Right atrium auricular region (tissue), 2 donors: ENCODE measurements around the gene PDGFC. TPM values are rescaled to one million over a fixed set of nuclear protein-coding genes. Genes with fewer than 3 reads are reported as not detected.

Experiments used
- DNase-seq: peaks from one replicate; pipeline ENCODE4 v3.0.0-alpha.2; 2019; ENCODE audit warnings: low spot score
- H3K27ac ChIP-seq, 2 donors: fragments of 200-600 bp; sonication (generic); 1 replicate in 1 of 2; 2 replicates in 1 of 2; pipeline ENCODE4 v1.5.1; 2016 to 2019
- H3K27me3 ChIP-seq, 2 donors: fragments of 200-600 bp; sonication (generic); one replicate each; pipeline versions ENCODE4 v1.5.1 to v1.6.0; 2017 to 2019
- H3K36me3 ChIP-seq: fragments of 200-600 bp; sonication (generic); one replicate; pipeline ENCODE4 v1.5.1; 2016
- H3K4me1 ChIP-seq, 2 donors: fragments of 200-600 bp; sonication (generic); one replicate each; pipeline versions ENCODE4 v1.5.1 to v1.6.0; 2017 to 2019
- H3K4me3 ChIP-seq, 2 donors: fragments of 200-600 bp; sonication (generic); 1 replicate in 1 of 2; 2 replicates in 1 of 2; pipeline ENCODE4 v1.5.1; 2017 to 2019; ENCODE audit warnings: mild to moderate bottlenecking in 1 of 2, moderate library complexity in 1 of 2
- H3K9me3 ChIP-seq, 2 donors: fragments of 200-600 bp; sonication (generic); one replicate each; pipeline ENCODE4 v1.5.1; 2019
- total RNA-seq, 2 donors: library from RNA; depleted of rRNA; stranded (reverse); fragments of >200 nt; gene quantifications; one replicate each; pipeline ENCODE4 v1.1.0, GENCODE V29; 2016
- TF ChIP-seq, protein P1 (sequence below), 2 donors: fragments of 200-600 bp; sonication (generic); IDR thresholded peaks; one replicate each; pipeline ENCODE4 v1.5.1; 2019; ENCODE audit warnings: antibody characterized with exemption in 2 of 2

PDGFC gene
- total RNA-seq, 2 donors from 2014 or later, result 17.0 to 17.1 TPM

GRCh38 chr4:156888762-156889161 is 82.8 kb downstream of the PDGFC start:
- no peak overlapping the region for H3K4me3 ChIP-seq
- no peaks in the 10 kb centered on the region for H3K36me3 ChIP-seq
- TF ChIP-seq, protein P1, sequence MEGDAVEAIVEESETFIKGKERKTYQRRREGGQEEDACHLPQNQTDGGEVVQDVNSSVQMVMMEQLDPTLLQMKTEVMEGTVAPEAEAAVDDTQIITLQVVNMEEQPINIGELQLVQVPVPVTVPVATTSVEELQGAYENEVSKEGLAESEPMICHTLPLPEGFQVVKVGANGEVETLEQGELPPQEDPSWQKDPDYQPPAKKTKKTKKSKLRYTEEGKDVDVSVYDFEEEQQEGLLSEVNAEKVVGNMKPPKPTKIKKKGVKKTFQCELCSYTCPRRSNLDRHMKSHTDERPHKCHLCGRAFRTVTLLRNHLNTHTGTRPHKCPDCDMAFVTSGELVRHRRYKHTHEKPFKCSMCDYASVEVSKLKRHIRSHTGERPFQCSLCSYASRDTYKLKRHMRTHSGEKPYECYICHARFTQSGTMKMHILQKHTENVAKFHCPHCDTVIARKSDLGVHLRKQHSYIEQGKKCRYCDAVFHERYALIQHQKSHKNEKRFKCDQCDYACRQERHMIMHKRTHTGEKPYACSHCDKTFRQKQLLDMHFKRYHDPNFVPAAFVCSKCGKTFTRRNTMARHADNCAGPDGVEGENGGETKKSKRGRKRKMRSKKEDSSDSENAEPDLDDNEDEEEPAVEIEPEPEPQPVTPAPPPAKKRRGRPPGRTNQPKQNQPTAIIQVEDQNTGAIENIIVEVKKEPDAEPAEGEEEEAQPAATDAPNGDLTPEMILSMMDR (IDR thresholded peaks at IDR 0.05), result no peak
- no peaks in the 10 kb centered on the region for H3K9me3 ChIP-seq
- no peak overlapping the region for H3K27ac ChIP-seq
- H3K4me1 ChIP-seq, result no peaks in the 10 kb centered on the region
- H3K27me3 ChIP-seq, result no peaks in the 10 kb centered on the region
- no peak for DNase-seq

- no peaks in the 10 kb centered on the region for H3K36me3 ChIP-seq
- TF ChIP-seq, protein P1 (IDR thresholded peaks at IDR 0.05), result no peak
- no peaks in the 10 kb centered on the region for H3K27me3 ChIP-seq
- DNase-seq, result no peak
- no peak overlapping the region for H3K27ac ChIP-seq
- H3K9me3 ChIP-seq, result no peaks in the 10 kb centered on the region
- H3K4me1 ChIP-seq, result no peaks in the 10 kb centered on the region
- H3K4me3 ChIP-seq, result no peak overlapping the region
Measured at GRCh38 chr4:156886481-156886880, 85.1 kb downstream of the PDGFC start.

- DNase-seq, result no peak
- Histone ChIP-seq H3K36me3 (no peaks in the 10 kb centered on the region), H3K4me1 (no peaks in the 10 kb centered on the region), H3K9me3 (no peaks in the 10 kb centered on the region), H3K27me3 (no peaks in the 10 kb centered on the region), H3K27ac (no peak overlapping the region), H3K4me3 (no peak overlapping the region)
- TF ChIP-seq, protein P1 (IDR thresholded peaks at IDR 0.05), result no peak
Measured at GRCh38 chr4:156885374-156885773, 86.2 kb downstream of the PDGFC start.

DNA sequence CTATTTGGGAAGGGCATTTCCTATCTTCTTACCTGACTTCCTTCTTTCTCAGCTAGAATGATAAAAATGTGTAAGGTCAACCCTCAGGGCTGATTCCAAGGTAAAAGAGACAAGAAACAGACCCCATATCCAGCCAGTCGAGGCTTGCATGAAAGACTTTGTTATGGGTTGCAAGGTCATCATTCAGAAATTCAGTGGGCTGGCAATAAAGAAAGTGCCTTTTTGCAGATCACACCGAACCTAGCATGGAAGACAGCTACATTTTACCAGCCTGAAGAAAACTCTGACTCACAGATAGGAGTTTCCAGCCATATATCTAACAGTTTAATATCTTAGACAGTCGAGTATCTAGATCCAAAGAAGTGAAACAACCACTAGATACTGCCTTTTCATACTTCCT is 87.4 kb downstream of the PDGFC start:
- no peaks in the 10 kb centered on the region for H3K27me3 ChIP-seq

DNA sequence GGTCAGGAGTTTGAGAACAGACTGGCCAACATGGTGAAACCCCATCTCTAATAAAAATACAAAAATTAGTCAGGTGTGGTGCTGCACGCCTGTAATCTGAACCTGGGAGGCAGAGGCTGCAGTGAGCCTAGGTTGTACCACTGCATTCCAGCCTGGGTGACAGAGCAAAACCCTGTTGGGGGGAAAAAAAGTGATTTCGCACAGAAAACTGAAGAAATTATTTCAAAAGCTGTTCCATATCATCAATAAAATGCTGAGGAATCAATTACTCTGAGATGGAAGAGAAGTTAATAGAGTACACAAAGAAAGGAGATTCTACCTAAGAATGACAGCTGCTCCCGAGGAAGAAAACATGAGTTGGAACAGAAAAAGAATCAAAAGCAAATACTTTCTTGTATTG is 95.9 kb downstream of the PDGFC start:
- Histone ChIP-seq H3K36me3 (no peaks in the 10 kb centered on the region), H3K27ac (no peak overlapping the region), H3K9me3 (no peaks in the 10 kb centered on the region), H3K27me3 (no peaks in the 10 kb centered on the region), H3K4me3 (no peak overlapping the region), H3K4me1 (no peaks in the 10 kb centered on the region)
- no peak for DNase-seq
- TF ChIP-seq, protein P1 (IDR thresholded peaks at IDR 0.05), result no peak

More for the DNA sequence above, 87.4 kb downstream of the PDGFC start:
- no peaks in the 10 kb centered on the region for H3K4me1 ChIP-seq
- no peak overlapping the region for H3K4me3 ChIP-seq
- no peaks in the 10 kb centered on the region for H3K9me3 ChIP-seq
- H3K27ac ChIP-seq, result no peak overlapping the region
- TF ChIP-seq, protein P1 (IDR thresholded peaks at IDR 0.05), result no peak
- no peak for DNase-seq
- no peaks in the 10 kb centered on the region for H3K36me3 ChIP-seq

DNA sequence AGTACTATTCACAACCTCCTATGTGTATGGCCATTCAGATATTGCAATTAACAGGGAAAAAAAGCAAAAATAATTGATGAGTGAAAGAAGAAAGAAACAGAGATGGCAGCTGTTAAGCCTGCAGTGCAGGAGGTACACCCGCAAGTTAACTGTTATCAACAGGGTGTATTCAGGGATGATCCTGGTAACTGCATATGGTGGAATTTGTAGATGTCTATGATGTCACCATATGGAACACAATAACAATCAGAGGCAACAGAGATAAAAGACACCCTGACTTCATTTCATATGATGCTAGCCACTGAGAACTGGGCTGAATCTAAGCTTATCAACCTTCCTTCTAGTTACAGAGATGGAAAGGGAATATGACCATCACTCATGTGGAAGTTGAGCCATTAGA is 96.5 kb downstream of the PDGFC start:
- no peaks in the 10 kb centered on the region for H3K36me3 ChIP-seq
- no peak overlapping the region for H3K4me3 ChIP-seq
- DNase-seq, result no peak
- no peaks in the 10 kb centered on the region for H3K27me3 ChIP-seq
- H3K4me1 ChIP-seq, result no peaks in the 10 kb centered on the region
- H3K27ac ChIP-seq, result no peak overlapping the region
- TF ChIP-seq, protein P1 (IDR thresholded peaks at IDR 0.05), result no peak
- H3K9me3 ChIP-seq, result no peaks in the 10 kb centered on the region
